ENCODE results near the gene ZBTB4.

GRCh38 chr17:7421186-7421585 is 58.2 kb downstream of the ZBTB4 start:
- TF ChIP-seq CTCF (conservative IDR thresholded peaks at IDR 0.05; ENCODE audit: low read depth, low read length) = no peak
- TF ChIP-seq EZH2 (IDR thresholded peaks at IDR 0.05; ENCODE audit: low read length, unreplicated experiment) = no peak

Measured in PC-3 (cell line).